ELF-1 (cell line): ENCODE results near the gene GRIN2A.

ENCODE experiments used
- DNase-seq: peaks from one replicate; pipeline ENCODE4 v3.0.0-alpha.2; 2016; ENCODE audit warnings: low read depth, low spot score

The GRIN2A gene

DNA sequence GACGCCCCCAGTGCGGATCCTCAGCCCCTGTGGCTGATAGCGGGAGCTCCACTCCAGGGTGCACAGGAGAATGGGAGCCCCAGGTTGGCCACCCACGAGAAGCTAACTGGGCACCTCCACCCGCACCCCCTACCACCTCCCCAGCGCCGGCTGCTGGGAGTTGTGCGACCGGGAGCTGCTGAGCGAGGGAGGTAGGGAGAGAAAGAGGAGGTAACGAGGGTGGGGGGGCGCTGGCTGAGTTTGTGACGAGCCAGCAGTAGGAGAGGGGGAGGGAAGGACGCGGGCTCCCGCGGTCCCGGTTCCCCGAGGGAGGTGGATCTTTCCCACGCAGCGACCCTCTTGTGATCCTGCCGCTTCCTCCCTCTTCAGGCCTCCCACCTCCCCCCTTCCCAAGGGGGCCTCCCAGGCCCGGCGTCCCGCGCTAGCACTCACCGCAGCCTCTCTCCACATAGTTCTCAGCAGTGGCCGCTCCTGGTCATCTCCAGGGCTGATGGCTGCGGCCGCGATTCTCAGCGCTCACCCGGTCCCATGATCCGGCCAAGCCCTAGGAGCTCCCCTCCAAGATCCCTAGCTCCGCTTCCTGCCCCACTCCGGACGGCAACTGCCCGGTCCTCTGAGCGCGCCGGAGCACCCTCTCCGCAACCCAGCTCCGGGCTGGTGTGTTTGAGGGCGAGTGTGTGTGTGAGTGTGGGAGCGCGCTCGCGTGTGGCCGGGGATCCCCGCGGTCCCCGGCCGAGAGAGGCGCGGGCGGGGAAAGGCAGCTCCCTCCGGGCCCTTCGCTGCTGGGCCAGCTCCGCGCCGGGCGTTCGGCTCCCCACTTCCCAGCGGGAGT is at the start of gene GRIN2A:
GRIN2A (minus strand) TSS at position 207 of the 832 bp plus-strand sequence. CDS start 2,017 bp downstream, outside the sequence.
- peak; percentile 59 for DNase-seq

DNA sequence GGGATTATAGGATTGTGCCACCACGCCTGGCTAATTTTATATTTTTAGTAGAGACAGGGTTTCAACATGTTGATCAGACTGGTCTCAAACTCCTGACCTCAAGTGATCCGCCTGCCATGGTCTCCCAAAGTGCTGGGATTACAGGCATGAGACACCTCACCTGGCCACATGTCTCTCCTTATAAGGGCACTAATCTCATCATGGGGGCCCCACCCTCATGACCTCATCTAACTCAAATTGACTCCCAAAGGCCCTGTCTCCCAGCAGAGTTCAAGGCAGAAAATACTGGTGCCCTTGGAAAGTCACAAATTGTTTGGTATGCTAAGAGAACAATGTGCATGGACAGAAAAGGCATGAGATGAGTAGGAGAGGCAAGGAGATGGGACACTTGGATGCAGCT is 49.3 kb upstream of the GRIN2A start:
- DNase-seq: no peak

DNA sequence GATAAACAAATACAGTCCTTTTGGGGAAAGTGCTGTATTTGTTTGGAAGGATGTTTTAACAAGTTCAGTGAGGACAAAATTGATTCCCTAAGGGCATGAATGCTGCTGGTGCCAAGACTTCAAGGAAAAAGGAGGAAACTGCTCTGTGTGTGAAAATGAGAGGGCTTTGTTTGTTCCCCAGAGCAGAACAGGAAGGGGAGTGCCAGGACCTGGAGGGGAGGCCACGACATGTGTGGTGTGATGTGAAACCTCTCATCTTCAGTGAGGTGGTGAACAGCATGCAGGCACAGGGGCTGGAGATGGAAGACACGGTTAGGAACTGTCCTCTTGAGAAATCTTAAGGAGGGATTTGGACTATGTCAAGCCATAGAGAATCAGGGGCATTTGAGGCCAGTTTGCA is 46.6 kb upstream of the GRIN2A start:
- peak; percentile 17 for DNase-seq

DNA sequence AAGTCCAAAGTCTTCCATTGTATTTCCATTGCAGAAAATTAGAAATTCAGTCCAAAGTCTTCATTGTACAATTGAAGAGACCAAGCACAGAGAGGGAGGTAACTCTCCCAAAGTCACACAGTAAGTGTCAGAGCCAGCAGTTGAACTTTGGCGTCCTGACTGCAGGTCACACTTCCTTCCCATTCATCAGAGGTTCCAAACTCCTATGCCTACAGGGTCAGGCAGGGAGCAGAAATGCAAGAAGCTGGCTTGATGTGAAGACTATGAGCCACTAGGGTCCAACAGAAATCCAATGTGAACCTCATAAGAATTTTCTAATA is 44.7 kb upstream of the GRIN2A start:
- no peak for DNase-seq

DNA sequence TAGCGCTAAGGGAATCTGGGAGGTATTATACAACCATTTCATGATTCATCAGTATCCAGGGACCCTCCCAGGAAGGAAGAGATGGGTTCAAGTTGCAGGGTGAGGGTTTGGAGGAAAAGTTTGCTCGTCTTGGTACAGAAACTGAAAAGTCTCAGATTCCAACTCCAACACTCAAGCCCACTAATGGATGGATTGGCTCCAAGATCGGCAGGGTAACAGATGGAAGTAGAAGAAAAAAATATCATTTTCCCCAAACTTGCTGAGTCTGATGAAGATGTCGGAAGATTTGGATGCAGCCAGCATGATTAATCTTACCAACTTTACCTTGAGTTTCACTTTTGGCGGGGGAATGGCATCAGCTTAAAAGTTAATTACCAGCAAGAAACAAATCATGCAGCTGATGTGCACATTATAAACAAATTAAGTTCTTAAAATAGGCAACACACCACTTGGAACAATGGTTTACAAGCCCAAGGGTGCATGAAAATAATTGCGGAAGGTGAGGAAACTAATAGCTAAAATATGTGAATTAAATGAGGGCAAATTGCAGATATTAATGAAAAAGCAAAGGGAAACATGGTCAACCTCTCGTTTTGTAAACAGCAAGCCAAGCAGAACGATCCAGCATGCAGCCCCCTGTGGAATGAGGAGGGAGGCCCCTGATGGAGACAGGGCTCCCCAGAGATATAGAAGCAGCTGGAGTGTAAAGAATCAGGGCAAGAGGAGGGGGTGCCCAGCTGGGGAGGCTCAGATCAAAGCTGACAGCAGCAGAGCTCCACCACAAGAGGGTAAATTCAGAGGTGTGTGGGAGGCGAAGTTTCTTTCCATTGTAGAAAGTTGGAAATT is 44.1 kb upstream of the GRIN2A start:
- no peak for DNase-seq

DNA sequence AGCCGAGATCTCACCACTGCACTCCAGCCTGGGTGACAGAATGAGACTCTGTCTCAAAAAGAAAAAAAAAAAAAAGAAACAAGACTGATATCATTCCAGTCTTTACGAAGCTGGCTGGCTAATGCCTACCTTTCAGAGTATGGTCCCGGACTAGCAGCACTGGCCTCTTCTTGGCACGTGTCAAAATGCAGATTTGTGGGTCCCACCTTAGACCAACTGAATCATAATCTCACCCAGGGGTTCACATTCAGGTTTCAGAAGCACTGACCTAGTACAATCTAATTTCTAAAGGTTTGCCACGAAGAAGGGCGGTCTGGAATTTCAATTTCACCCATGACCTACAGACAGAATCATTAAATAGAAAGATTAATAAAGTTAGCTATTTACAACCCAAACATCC is 43.4 kb upstream of the GRIN2A start:
- DNase-seq: no peak

DNA sequence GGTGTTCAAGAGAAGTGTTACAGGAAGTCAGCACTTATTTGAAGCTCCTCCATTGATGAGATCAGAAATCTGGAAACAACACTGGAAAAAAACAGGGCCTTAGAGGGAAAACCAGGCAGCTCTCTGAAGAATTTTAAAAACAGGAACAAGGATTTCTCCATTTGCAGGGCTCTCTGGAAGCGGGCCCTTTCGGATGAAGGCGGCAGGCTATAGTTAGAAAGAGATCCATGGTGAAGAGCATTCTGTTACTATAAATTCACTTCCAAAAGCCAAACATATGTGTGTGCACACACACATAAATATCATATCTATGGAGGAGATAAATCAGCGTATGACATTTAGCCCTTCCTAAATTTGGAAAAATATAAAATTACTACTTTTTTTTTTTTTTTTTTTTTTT is 42.6 kb upstream of the GRIN2A start:
- no peak for DNase-seq

DNA sequence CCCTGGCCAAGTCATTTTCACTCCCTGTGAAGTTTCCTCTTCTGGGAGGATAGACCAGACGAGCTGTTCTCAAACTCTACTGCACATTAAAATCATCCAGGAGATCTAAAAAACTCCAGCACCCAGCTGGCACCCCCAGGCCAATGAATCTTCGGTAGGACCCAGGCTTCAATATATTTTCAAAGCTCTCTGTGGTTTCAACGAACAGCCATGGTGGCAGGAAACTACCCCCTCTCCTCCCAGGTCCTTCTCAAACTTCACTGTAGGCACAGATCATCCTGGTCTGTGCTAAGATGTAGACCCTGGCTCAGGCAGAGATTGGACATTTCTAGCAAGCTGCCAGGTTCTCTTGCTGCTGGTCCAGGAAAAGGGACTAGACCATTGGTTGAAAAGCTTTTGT is 38.7 kb upstream of the GRIN2A start:
- no peak for DNase-seq

DNA sequence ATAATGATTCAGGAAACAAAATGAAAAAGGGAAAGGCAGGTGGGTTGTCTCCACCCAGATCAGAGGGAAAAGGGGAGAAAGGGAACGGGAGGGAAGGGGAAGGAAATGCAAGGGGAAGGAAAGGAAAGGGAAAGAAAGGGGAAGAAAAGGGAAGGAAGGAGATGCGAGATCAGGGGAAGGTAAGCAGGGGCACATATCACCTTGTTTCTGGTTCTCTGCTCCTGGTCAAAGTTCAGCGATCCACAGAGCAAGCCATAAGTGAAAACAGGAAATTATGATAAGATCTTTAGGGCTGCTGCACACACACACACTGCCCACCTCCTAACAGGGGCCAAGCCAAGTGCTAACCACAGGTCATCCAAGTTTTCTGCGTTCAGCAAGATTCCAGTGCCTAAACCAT is 37.5 kb upstream of the GRIN2A start:
- no peak for DNase-seq

DNA sequence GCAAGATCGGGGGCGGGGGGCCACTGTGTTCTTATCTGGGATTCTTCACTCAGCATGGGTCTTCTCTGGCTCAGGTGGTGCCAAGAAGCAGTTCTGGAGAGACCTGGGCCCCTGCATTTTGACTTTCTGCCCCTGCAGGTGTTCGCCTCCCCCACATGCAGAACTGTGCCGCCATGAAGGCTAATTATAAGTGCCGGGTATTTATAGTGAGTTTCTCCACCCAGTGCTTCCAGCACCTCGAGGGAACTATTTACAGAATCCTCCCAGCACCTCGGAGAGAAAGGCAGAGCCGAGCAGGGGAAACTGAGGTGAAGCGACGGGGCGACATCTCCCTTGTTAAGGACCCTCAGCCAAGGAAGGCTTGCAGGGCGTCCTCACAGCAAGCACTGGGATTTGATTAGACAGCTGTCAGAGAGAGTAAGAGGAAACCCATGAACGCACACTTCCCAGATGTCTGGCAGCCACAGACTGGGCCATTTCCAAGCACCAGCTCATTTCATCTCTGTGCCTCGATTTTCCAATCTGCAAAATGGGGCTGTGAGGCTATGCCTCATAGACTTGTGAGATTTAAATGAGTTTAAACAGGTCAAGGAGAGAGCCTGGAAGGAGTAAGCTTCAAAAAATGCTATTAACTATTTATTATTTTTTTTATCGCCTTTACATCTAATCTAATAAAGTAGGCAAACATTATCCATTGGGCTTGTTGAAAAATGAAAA is 36.4 kb upstream of the GRIN2A start:
- no peak for DNase-seq

DNA sequence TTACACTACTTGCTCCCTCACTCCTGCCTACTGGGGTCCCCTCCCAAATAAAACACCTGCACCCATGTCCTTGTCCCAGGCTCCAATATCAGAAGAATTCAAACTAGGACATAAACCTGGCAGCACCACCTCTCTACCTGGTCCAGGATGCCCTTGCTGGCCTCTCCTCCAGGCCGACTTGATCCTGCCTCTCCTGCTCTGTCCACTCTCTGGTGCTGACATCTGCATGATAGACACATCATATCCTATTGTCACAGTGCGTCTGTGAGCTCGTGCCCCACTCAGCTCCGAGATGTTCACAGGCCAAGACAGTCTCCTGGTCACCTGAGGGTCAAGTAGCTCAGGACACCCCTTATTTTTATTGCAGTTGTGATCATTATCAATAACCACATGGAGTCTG is 31.5 kb upstream of the GRIN2A start:
- no peak for DNase-seq

DNA sequence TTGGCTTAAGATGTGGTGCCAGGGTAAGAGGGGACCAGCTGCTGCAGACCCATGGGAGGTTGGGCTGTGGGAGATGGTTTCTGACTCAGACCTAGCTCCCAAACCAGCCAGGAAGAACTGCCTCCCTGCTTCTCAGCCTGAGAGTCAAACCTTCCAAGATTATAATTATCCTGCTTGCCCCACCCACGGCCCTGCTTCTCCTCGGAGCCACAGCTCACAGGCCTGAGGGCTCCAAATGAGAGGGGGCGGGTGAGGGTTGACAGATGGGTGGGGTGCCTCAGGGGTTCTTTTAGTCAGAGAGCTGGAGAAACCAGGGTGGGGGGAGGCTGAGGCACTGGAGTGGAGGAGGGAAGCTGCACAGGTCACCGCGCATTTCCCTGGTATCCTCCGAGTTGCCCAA is 28.7 kb upstream of the GRIN2A start:
- peak; percentile 5 for DNase-seq

DNA sequence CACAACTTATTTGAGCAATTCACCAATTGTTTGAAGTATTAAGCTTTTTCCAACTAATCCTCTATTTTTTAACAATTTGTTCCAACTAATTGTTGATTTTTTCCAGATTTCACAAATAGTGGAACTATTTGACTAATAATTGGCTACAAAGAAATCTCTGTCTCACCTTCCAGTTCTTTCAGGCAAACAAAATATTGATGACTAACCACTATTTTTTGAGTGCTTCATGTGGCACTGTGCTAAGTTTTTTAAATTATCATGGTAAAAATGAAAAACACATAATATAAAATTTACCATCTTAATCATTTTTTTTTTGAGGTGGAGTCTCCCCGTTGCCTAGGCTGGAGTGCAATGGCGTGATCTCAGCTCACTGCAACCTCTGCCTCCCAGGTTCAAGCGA is 24.6 kb upstream of the GRIN2A start:
- no peak for DNase-seq

DNA sequence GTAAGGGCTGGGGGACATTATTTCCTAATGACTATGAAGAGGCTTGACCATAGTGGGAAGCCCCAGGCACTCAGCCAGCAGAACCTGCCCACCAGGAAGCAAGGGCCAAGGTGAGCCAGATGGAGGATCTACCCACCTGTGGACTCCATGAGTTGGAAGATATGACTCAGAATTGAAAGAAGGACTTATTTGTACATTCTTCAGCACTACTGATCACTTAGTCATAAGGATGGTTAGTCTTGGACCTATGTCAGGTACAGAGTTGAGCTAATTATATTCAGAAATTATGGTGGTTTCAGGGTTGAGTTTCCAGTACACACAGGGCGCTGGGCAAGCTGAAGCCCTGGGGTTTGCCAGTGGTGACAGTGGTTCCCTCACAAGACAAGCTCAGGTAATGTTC is 24.0 kb upstream of the GRIN2A start:
- no peak for DNase-seq

DNA sequence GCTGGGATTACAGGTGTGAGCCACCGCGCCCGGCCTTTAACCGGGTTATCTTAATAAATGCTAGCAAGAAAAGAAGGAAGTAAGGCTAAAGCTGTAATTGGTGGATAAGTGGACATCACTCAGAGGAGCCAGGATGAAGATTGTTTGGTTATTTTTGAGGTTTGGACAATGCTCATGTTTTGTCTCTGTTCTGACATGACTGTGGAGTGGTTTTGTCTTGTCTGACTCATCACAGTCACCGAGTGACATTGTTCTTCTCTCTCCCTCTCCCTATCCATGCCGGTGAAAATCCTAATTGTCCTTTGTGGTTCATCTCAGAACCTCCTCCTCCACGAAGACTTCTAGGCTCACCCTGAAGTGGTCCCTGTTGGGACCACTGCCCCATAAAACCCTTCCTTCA is 23.5 kb upstream of the GRIN2A start:
- DNase-seq: no peak

DNA sequence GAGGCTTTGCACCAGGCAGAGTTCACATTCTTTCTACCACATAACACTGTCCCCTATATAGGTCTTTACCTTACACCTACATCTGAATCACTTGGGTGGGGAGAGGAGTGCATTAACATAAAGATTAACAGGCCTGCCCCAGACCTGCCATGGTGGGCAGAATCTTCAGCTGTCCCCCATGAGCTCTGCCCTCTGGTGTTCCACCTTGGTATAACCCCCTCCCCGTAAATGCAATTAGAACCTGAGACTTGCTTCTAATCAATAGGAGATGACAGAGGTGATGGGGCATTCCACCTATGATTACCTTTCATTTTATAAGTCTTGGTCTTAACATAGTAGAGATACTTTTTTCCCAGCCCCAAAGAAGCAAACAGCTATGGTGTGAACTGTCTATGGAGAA is 20.4 kb upstream of the GRIN2A start:
- no peak for DNase-seq

DNA sequence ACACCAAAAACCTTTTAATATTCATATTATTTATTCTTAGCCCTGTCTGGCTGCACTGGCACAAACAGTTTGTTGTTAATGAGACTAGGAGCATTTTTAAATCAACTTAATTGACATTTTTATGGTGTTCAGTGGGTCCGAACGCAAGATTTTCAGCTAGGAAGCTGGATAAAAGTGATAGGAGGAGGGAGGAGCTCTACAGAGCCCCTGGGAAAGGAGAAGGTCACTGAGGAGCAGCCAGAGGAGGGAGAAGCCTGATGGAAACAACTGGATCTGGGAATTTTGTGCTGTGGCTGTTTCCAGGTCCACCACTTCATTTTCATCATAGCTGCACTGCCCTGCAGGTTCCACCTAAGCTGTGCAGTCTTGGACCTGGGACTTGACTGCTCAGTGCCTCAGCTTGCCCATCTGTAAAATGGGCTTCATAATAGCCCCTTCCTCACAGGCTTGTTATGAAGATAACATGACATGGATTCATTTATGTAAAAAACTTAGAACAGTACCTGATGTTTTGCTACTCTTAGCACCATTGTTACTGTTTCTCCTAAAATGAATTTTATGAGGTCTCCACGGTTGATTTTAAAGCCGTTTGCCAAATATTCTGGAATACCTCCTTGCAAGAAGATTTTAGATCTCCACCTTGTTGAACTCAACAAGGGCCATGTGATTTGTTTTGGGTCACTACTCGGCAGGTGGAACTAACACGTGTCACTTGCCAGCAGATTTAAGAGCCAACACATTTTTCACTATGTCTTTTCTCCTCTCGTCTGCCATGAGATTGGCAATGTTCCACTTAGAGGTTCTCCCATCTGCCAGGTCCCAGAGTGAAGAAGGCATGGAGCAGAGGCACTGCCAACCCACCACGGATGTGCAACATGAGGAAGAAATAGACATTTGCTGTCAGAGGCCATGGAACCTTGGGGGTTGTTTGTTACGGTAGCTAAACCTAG is 18.7 kb upstream of the GRIN2A start:
- no peak for DNase-seq

DNA sequence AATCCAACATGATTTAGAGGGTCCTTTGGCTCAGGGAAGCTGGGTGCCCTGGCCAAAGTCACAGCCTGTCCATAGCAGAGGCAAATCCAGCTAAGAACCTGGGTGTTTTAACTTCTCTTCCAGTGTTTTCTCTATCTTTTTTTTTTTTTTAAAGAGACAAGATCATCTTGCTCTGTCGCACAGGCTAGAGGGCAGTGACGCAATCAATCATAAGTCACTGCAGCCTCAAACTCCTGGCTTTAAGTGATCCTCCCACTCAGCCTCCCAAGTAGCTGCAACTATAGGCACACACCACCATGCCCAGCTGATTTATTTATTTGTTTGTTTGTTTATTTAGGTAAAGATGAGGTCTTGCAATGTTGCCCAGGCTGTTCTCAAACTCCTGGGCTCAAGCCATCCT is 14.8 kb upstream of the GRIN2A start:
- no peak for DNase-seq

DNA sequence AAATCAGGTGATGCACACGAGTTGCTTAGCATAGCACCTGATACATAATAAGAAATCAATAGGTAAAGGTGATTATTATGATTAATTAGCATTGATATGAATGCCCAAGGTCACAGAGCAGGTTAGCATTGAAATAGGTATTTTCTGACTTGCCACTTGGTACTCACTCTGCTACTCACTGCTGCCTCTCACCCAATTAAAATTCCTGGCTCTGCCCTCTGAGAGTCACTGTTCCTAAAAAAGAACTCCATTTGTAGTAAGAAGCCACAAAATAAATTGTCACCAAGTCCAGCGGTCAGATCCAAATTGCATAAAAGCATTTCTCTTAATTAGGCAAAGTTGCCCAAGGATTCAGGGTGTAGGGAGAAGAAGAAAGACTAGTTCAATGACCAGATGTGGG is 8.9 kb upstream of the GRIN2A start:
- no peak for DNase-seq

DNA sequence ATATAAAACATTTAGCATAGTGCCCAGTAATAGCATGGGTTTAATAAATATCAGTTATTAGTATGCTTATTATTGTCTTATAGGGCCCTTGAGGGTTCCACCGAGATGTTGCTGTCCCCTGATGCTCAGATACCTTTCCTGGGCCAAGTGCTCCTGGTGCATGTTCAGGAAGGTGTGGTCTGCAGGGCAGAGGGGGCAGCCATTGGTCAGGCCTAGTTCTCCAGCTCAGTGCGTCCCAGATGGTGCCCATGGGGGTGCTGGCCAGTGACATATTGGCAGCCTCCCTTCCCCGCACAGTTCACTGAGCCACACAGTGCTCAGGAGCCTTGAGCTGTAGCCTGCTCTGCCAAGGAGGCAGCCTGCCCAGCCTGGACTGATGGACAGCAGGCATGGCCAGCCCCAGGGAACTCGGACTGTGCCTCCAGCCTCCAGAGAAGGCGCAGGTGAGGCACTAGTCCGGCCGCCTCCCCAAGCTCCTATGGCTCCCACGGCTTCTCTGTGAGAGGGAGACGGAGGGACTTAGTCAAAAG is 7.7 kb upstream of the GRIN2A start:
- DNase-seq: no peak

DNA sequence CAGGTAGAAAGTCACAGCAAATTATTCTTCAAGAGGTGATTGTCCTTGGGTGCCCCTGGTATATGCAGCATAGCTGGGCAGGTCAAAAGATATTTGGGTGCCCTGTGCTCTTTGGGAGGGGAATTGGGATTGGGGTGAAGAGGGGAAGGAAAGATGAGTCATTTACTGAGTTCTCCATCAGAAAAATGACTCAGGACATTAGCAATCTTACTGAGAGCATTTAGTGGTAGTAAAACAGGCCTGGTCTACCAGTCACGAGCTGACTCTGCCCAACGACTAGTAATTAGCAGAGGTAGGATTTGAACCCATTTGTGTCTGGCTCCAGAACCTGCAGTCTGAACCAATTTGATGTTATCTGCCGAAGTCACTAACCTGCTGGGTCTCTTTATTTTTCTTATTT is 6.0 kb upstream of the GRIN2A start:
- DNase-seq: no peak
